ENCODE results near the gene HDAC9. TPM values are rescaled to one million over a fixed set of nuclear protein-coding genes. Genes with fewer than 3 reads are reported as not detected.
A peak's percentile ranks its signal among the peaks of the same experiment; 100 is the strongest.

Gene HDAC9
- total RNA-seq, 4 donors from 2014 or later = 51.2 to 194 (median 106) TPM

DNA sequence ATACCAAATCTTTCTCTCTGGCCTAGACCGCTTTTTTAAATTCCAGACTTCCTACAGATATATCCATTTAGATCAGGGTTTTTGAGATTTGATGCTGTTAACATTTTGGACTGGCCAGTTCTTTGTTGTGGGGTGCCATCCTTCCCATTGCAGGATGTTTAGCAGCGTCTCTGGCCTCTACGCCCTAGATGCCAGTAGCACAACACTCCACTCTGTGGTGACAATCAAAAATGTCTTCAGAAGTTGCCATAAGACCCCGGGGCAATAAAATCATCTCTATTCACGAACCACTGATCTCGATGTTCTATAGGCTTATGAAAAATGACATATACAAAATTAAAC, 46.3 kb downstream of the HDAC9 start:
- Histone ChIP-seq H3K9me3 (no peaks in the 10 kb centered on the region), H3K36me3 (no peaks in the 10 kb centered on the region), H3K27ac (no peak overlapping the region), H3K4me3 (no peak overlapping the region), H3K4me1 (peaks cover 0 to 21% (median 3%) of the 10 kb centered on the region in 3 donors), H3K27me3 (no peaks in the 10 kb centered on the region)
- no peak for ATAC-seq
- TF ChIP-seq POLR2A (IDR thresholded peaks at IDR 0.05) = no peak
- no peak for TF ChIP-seq EP300 (IDR thresholded peaks at IDR 0.05)
- TF ChIP-seq POLR2AphosphoS5 (IDR thresholded peaks at IDR 0.05) = no peak
- TF ChIP-seq CTCF (IDR thresholded peaks at IDR 0.05) = no peak
- WGBS, 2 donors (ENCODE audit: low coverage in 1 of 2) = 77 to 84% methylated on average over 4 to 5 of the region's 6 CpGs

GRCh38 chr7:18546576-18546975, 51.0 kb downstream of the HDAC9 start:
- H3K4me1 ChIP-seq = peaks cover 0 to 10% (median 0%) of the 10 kb centered on the region in 3 donors
- no peak for TF ChIP-seq POLR2AphosphoS5 (IDR thresholded peaks at IDR 0.05)
- no peak for TF ChIP-seq POLR2A (IDR thresholded peaks at IDR 0.05)
- no peak for TF ChIP-seq CTCF (IDR thresholded peaks at IDR 0.05)
- no peak for TF ChIP-seq EP300 (IDR thresholded peaks at IDR 0.05)
- H3K27me3 ChIP-seq = no peaks in the 10 kb centered on the region
- no peaks in the 10 kb centered on the region for H3K36me3 ChIP-seq
- 81 to 88% methylated on average over 3 of the region's 3 CpGs for WGBS, 2 donors (ENCODE audit: low coverage in 1 of 2)
- no peak overlapping the region for H3K4me3 ChIP-seq
- no peak for ATAC-seq
- no peaks in the 10 kb centered on the region for H3K9me3 ChIP-seq
- H3K27ac ChIP-seq = no peak overlapping the region

- no peaks in the 10 kb centered on the region for H3K9me3 ChIP-seq
- no peak for TF ChIP-seq POLR2AphosphoS5 (IDR thresholded peaks at IDR 0.05)
- H3K4me1 ChIP-seq = peaks cover 0 to 14% (median 3%) of the 10 kb centered on the region in 3 donors
- no peak overlapping the region for H3K4me3 ChIP-seq
- no peak overlapping the region for H3K27ac ChIP-seq
- no peak for ATAC-seq
- no peaks in the 10 kb centered on the region for H3K27me3 ChIP-seq
- 78 to 97% methylated on average over 4 of the region's 4 CpGs for WGBS, 2 donors (ENCODE audit: low coverage in 1 of 2)
- H3K36me3 ChIP-seq = no peaks in the 10 kb centered on the region
These were observed 52.1 kb downstream of the HDAC9 start for GRCh38 chr7:18547509-18548187.

DNA sequence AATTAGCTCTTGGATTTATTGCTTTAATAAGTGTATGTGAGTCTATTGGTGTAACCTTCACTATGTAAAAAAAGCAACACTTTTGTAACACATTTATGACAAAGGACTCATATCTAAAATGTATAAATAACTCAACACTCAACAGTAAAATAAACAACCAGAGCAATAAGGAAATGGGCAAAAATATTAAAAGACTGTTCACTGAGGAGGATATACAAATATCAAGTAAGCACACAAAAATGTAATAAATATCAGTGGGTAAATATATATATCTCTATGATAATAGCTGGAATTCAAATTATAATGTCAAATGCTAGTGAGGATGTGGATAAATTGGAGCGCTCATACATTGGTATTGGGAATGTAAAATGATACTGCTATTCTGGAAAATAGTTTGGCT, 53.0 kb downstream of the HDAC9 start:
- ATAC-seq = no peak
- H3K4me1 ChIP-seq = peaks cover 0 to 23% (median 9%) of the 10 kb centered on the region in 3 donors
- no peak overlapping the region for H3K4me3 ChIP-seq
- 86 to 88% methylated on average over 1 of the region's 1 CpG for WGBS, 2 donors (ENCODE audit: low coverage in 1 of 2)
- no peaks in the 10 kb centered on the region for H3K9me3 ChIP-seq
- no peak overlapping the region for H3K27ac ChIP-seq
- TF ChIP-seq CTCF (IDR thresholded peaks at IDR 0.05) = no peak
- TF ChIP-seq POLR2A (IDR thresholded peaks at IDR 0.05) = no peak
- no peak for TF ChIP-seq POLR2AphosphoS5 (IDR thresholded peaks at IDR 0.05)
- TF ChIP-seq EP300 (IDR thresholded peaks at IDR 0.05) = no peak
- H3K27me3 ChIP-seq = no peaks in the 10 kb centered on the region
- no peaks in the 10 kb centered on the region for H3K36me3 ChIP-seq

GRCh38 chr7:18550574-18550973, 55.0 kb downstream of the HDAC9 start:
- no peak overlapping the region for H3K27ac ChIP-seq

GRCh38 chr7:18552316-18552916, 56.9 kb downstream of the HDAC9 start:
- TF ChIP-seq EP300 (IDR thresholded peaks at IDR 0.05) (no peak), CTCF (IDR thresholded peaks at IDR 0.05) (no peak), POLR2AphosphoS5 (IDR thresholded peaks at IDR 0.05) (no peak), POLR2A (IDR thresholded peaks at IDR 0.05) (no peak)
- H3K4me3 ChIP-seq = no peak overlapping the region
- ATAC-seq = no peak
- no peaks in the 10 kb centered on the region for H3K36me3 ChIP-seq
- WGBS, 2 donors (ENCODE audit: low coverage in 1 of 2) = 20 to 23% methylated on average over 2 of the region's 2 CpGs
- peak overlapping the region in 1 of 4 donors; percentile 37 for H3K27ac ChIP-seq
- H3K9me3 ChIP-seq = no peaks in the 10 kb centered on the region
- H3K4me1 ChIP-seq = peaks cover 0 to 40% (median 9%) of the 10 kb centered on the region in 3 donors
- H3K27me3 ChIP-seq = no peaks in the 10 kb centered on the region

More at GRCh38 chr7:18550574-18550973, 55.0 kb downstream of the HDAC9 start:
- Histone ChIP-seq H3K4me1 (peaks cover 0 to 40% (median 9%) of the 10 kb centered on the region in 3 donors), H3K4me3 (no peak overlapping the region), H3K27me3 (no peaks in the 10 kb centered on the region), H3K36me3 (no peaks in the 10 kb centered on the region), H3K9me3 (no peaks in the 10 kb centered on the region)
- no peak for TF ChIP-seq POLR2AphosphoS5 (IDR thresholded peaks at IDR 0.05)
- no peak for ATAC-seq
- WGBS, 2 donors (ENCODE audit: low coverage in 1 of 2) = 88 to 94% methylated on average over 1 of the region's 1 CpG

Data from gastroesophageal sphincter (tissue), 4 donors.